HepG2 (cell line): ENCODE measurements around the gene ETHE1. TPM values are rescaled to one million over a fixed set of nuclear protein-coding genes. Genes with fewer than 3 reads are reported as not detected.

ENCODE experiments used
- CENPBD1 ChIP-seq: sonication (generic); formaldehyde crosslinking; IDR thresholded peaks from 2 replicates; pipeline ENCODE4 v1.8.0; 2022; ENCODE audit warnings: missing genetic modification reagents, low read depth, mild to moderate bottlenecking, borderline replicate concordance
- HNF4G ChIP-seq, 2 experiments: sonication (generic) in 1 of 2; formaldehyde crosslinking in 1 of 2; IDR thresholded peaks; 2 replicates each; pipeline versions ENCODE4 v1.4.0 to v1.6.1; 2011 to 2020; ENCODE audit warnings: borderline replicate concordance in 2 of 2, low read depth in 2 of 2, mild to moderate bottlenecking in 2 of 2, low read length in 1 of 2, missing genetic modification reagents in 1 of 2, moderate library complexity in 1 of 2
- PAXIP1 ChIP-seq: sonication (generic); formaldehyde crosslinking; conservative IDR thresholded peaks from 2 replicates; pipeline ENCODE4 v1.4.0; 2020; ENCODE audit warnings: mild to moderate bottlenecking, missing genetic modification reagents, moderate library complexity
- RXRA ChIP-seq: sonication (generic); formaldehyde crosslinking; IDR thresholded peaks from 2 replicates; pipeline ENCODE4 v1.5.1; 2020; ENCODE audit warnings: missing genetic modification reagents
- SIN3A ChIP-seq: IDR thresholded peaks from 2 replicates; pipeline ENCODE4 v1.6.1; 2011; ENCODE audit warnings: low read depth, mild to moderate bottlenecking, control low read depth, low read length, borderline replicate concordance
- SP1 ChIP-seq, 2 experiments: fragments of 450-650 bp in 1 of 2; sonication (generic) in 1 of 2; formaldehyde crosslinking in 1 of 2; IDR thresholded peaks; 2 replicates each; pipeline versions ENCODE4 v1.4.0 to v1.6.1; 2016 to 2020; ENCODE audit warnings: missing genetic modification reagents in 1 of 2
- SP2 ChIP-seq: sonication (generic); formaldehyde crosslinking; IDR thresholded peaks from 2 replicates; pipeline ENCODE4 v1.5.1; 2020; ENCODE audit warnings: mild to moderate bottlenecking, missing genetic modification reagents
- SP4 ChIP-seq: sonication (generic); formaldehyde crosslinking; IDR thresholded peaks from 2 replicates; pipeline ENCODE4 v1.8.1; 2023; ENCODE audit warnings: mild to moderate bottlenecking, missing genetic modification reagents
- STAG1 ChIP-seq: sonication (generic); formaldehyde crosslinking; IDR thresholded peaks from 2 replicates; pipeline ENCODE4 v1.4.0; 2020; ENCODE audit warnings: missing genetic modification reagents
- SUZ12 ChIP-seq: fragments of 150-350 bp; IDR thresholded peaks from 2 replicates; pipeline ENCODE4 v1.6.1; 2014; ENCODE audit warnings: low read depth, low read length
- ZBTB46 ChIP-seq: sonication (generic); formaldehyde crosslinking; IDR thresholded peaks from 2 replicates; pipeline ENCODE4 v1.4.0; 2020; ENCODE audit warnings: mild to moderate bottlenecking, missing genetic modification reagents, borderline replicate concordance
- ZNF263 ChIP-seq: sonication (generic); formaldehyde crosslinking; IDR thresholded peaks from 2 replicates; pipeline ENCODE4 v1.4.0; 2020; ENCODE audit warnings: missing genetic modification reagents
- ZNF264 ChIP-seq: sonication (generic); formaldehyde crosslinking; IDR thresholded peaks from 2 replicates; pipeline ENCODE4 v1.4.0; 2020; ENCODE audit warnings: missing genetic modification reagents
- ZNF552 ChIP-seq: sonication (generic); formaldehyde crosslinking; IDR thresholded peaks from 2 replicates; pipeline ENCODE4 v1.9.0; 2022; ENCODE audit warnings: missing genetic modification reagents, mild to moderate bottlenecking, borderline replicate concordance
- ZNF598 ChIP-seq: sonication (generic); formaldehyde crosslinking; IDR thresholded peaks from 2 replicates; pipeline ENCODE4 v1.5.1; 2020; ENCODE audit warnings: mild to moderate bottlenecking, missing genetic modification reagents, borderline replicate concordance
- ZNF687 ChIP-seq: sonication (generic); formaldehyde crosslinking; IDR thresholded peaks from 2 replicates; pipeline ENCODE4 v1.5.1; 2020; ENCODE audit warnings: mild to moderate bottlenecking, missing genetic modification reagents, moderate library complexity
- polyA plus RNA-seq, 8 experiments: library from polyadenylated mRNA; depleted of rRNA in 3 of 8; stranded (reverse) in 7 of 8; unstranded in 1 of 8; fragments of >200 nt; fragmentation: Illumina TruSeq in 4 of 8; extraction: Trizol in 4 of 8; gene quantifications; 2 replicates each; pipeline versions ENCODE4 v1.2.1 to v1.2.3, GENCODE V29; 2011 to 2016; ENCODE audit warnings: low read depth in 4 of 8, missing spikeins in 1 of 8, mixed read lengths in 1 of 8; ENCODE audit not compliant: insufficient read depth in 1 of 8
- total RNA-seq, 5 experiments: library from RNA; depleted of rRNA; stranded (reverse); fragments of >200 nt; fragmentation: Illumina TruSeq; extraction: Trizol; gene quantifications; 2 replicates each; pipeline ENCODE4 v1.2.3, GENCODE V29; 2016; ENCODE audit warnings: low read depth in 1 of 5

ETHE1 gene
- total and polyA plus RNA-seq, 2 of the 13 experiments (the other 11 are each of a cell fraction or from before 2014, with no cell fraction given) = 32.5 to 58.4 TPM

- TF ChIP-seq ZNF263 (CRISPR knock-in tag) (0 out of 2 replicates have a peak, but pooled peaks have one; percentile 8), ZNF552 (CRISPR knock-in tag) (0 out of 2 replicates have a peak, but pooled peaks have one; percentile 50), SP1 (IDR thresholded peaks at IDR 0.05) (no peak), SP1 (CRISPR knock-in tag; IDR thresholded peaks at IDR 0.05) (peak; percentile 65), CENPBD1 (CRISPR knock-in tag) (no peak), ZBTB46 (CRISPR knock-in tag) (0 out of 2 replicates have a peak, but pooled peaks have one; percentile 15), SUZ12 (no peak), SP2 (CRISPR knock-in tag) (0 out of 2 replicates have a peak, but pooled peaks have one; percentile 41), RXRA (CRISPR knock-in tag) (peak; percentile 33; the same call in 1 of the 2 replicates), STAG1 (CRISPR knock-in tag) (peak; percentile 31), HNF4G (IDR thresholded peaks at IDR 0.05; ENCODE audit: borderline replicate concordance, low read depth, low read length) (no peak), HNF4G (CRISPR knock-in tag; IDR thresholded peaks at IDR 0.05; ENCODE audit: borderline replicate concordance, low read depth) (peak; percentile 17), PAXIP1 (CRISPR knock-in tag) (peak; percentile 41; the same call in 1 of the 2 replicates), SIN3A (peak; percentile 64; the same call in 1 of the 2 replicates), ZNF598 (CRISPR knock-in tag) (0 out of 2 replicates have a peak, but pooled peaks have one; percentile 24), ZNF687 (CRISPR knock-in tag) (peak; percentile 21; the same call in 1 of the 2 replicates), SP4 (CRISPR knock-in tag) (peak; percentile 73), ZNF264 (CRISPR knock-in tag) (peak; percentile 34; the same call in 1 of the 2 replicates)
These were observed 23.2 kb downstream of the ETHE1 start (continued) for GRCh38 chr19:43503501-43504425.
